ENCODE data around the gene FAM200A. TPM values are rescaled to one million over a fixed set of nuclear protein-coding genes. Genes with fewer than 3 reads are reported as not detected.

Gene FAM200A
- total and polyA plus RNA-seq, 10 donors, result 4.9 to 9.2 (median 5.7) TPM

DNA sequence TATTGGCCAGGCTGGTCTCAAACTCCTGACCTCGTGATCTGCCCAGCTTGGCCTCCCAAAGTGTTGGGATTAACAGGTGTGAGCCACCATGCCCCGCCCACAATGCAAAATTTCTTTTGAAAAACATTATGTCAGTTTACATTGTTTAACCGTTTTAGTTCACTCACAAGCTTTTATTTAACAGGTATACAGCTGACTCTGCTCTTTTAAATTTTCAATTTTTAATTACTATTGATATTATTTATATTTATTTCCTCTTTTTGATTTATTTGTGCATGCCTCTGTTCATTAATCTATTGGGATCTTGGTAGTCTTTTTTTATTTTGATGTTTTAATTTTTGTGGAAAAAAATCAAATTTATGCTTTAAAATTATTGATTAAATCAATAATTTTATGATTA lies 30.5 kb downstream of the FAM200A start:
- Histone ChIP-seq H3K27ac (no peak overlapping the region), H3K36me3 (peaks cover 0 to 99% (median 50%) of the 10 kb centered on the region in 6 donors), H3K27me3 (replicated peaks in 1 of 7) (no peaks in the 10 kb centered on the region), H3K4me3 (no peak overlapping the region), H3K4me1 (no peaks in the 10 kb centered on the region), H3K9me3 (no peaks in the 10 kb centered on the region)
- TF ChIP-seq POLR2AphosphoS5 (IDR thresholded peaks at IDR 0.05) (no peak), POLR2A (IDR thresholded peaks at IDR 0.05) (no peak)
- TF ChIP-seq, protein P1, sequence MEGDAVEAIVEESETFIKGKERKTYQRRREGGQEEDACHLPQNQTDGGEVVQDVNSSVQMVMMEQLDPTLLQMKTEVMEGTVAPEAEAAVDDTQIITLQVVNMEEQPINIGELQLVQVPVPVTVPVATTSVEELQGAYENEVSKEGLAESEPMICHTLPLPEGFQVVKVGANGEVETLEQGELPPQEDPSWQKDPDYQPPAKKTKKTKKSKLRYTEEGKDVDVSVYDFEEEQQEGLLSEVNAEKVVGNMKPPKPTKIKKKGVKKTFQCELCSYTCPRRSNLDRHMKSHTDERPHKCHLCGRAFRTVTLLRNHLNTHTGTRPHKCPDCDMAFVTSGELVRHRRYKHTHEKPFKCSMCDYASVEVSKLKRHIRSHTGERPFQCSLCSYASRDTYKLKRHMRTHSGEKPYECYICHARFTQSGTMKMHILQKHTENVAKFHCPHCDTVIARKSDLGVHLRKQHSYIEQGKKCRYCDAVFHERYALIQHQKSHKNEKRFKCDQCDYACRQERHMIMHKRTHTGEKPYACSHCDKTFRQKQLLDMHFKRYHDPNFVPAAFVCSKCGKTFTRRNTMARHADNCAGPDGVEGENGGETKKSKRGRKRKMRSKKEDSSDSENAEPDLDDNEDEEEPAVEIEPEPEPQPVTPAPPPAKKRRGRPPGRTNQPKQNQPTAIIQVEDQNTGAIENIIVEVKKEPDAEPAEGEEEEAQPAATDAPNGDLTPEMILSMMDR (IDR thresholded peaks at IDR 0.05 in 8 of 11, conservative IDR thresholded peaks at IDR 0.05 in 3 of 11), result no peak
- intact Hi-C loops (cut with DNase I; ENCODE audit: low total_unique reads), result no loop called here
- DNase-seq, result no peak
- WGBS, 5 donors, result 93 to 97% (median 96%) methylated on average over 3 of the region's 3 CpGs

GRCh38 chr7:99514050-99514449 lies 37.9 kb downstream of the FAM200A start:
- TF ChIP-seq POLR2A (IDR thresholded peaks at IDR 0.05), result no peak
- no peak for TF ChIP-seq POLR2AphosphoS5 (IDR thresholded peaks at IDR 0.05)
- TF ChIP-seq, protein P1 (IDR thresholded peaks at IDR 0.05 in 8 of 11, conservative IDR thresholded peaks at IDR 0.05 in 3 of 11), result no peak
- 86 to 100% (median 88%) methylated on average over 1 of the region's 1 CpG for WGBS, 5 donors
- Histone ChIP-seq H3K4me1 (peaks cover 0 to 14% (median 0%) of the 10 kb centered on the region in 6 donors), H3K4me3 (no peak overlapping the region), H3K27me3 (replicated peaks in 1 of 7) (no peaks in the 10 kb centered on the region), H3K36me3 (peaks cover 0 to 97% (median 49%) of the 10 kb centered on the region in 6 donors), H3K27ac (no peak overlapping the region), H3K9me3 (no peaks in the 10 kb centered on the region)
- intact Hi-C loops (cut with DNase I; ENCODE audit: low total_unique reads), result no loop called here
- no peak for DNase-seq

- H3K36me3 ChIP-seq, result peaks cover 0 to 14% (median 0%) of the 10 kb centered on the region in 6 donors
- H3K4me1 ChIP-seq, result peaks cover 27 to 67% (median 48%) of the 10 kb centered on the region in 6 donors
- H3K4me3 ChIP-seq, result peak overlapping the region; percentile 60 to 98 (median 84)
- TF ChIP-seq POLR2AphosphoS5 (IDR thresholded peaks at IDR 0.05), result no peak
- TF ChIP-seq, protein P1 (IDR thresholded peaks at IDR 0.05 in 8 of 11, conservative IDR thresholded peaks at IDR 0.05 in 3 of 11), result no peak
- TF ChIP-seq POLR2A (IDR thresholded peaks at IDR 0.05), result no peak
- no peak for DNase-seq
- H3K27me3 ChIP-seq (replicated peaks in 1 of 7), result no peaks in the 10 kb centered on the region
- peak overlapping the region; percentile 77 to 97 (median 96) for H3K27ac ChIP-seq
- 0 to 10% (median 4%) methylated on average over 7 to 11 of the region's 11 CpGs for WGBS, 5 donors
- intact Hi-C loops (cut with DNase I; ENCODE audit: low total_unique reads), result loop anchor here (5.0 kb wide), 1 partner anchor 47 kb away; the partner anchor contains the start of gene FAM200A
- H3K9me3 ChIP-seq, result no peaks in the 10 kb centered on the region
Observed at GRCh38 chr7:99505324-99505662, 46.6 kb downstream of the FAM200A start.

GRCh38 chr7:99504603-99505323 lies 47.2 kb downstream of the FAM200A start, which contains the start of gene ZKSCAN5:
TSS of gene ZKSCAN5 (plus strand) at chr7:99504662. CDS start at chr7:99506045, 1,383 bp downstream.
- TF ChIP-seq POLR2A (IDR thresholded peaks at IDR 0.05) (peak in 2 of 3 donors; percentile 10 to 37), POLR2AphosphoS5 (IDR thresholded peaks at IDR 0.05) (peak; percentile 82 to 94 (median 83))
- TF ChIP-seq, protein P1 (IDR thresholded peaks at IDR 0.05 in 8 of 11, conservative IDR thresholded peaks at IDR 0.05 in 3 of 11), result peak in 3 of 11 experiments; percentile 18 to 35 (median 29)
- intact Hi-C loops (cut with DNase I; ENCODE audit: low total_unique reads), result loop anchor here (5.0 kb wide), 1 partner anchor 48 kb away; the partner anchor contains the start of gene FAM200A
- peak within 1 kb of the TSS; percentile 77 to 97 (median 96) for H3K27ac ChIP-seq
- peaks cover 0 to 9% (median 0%) of the 10 kb centered on the region in 6 donors for H3K36me3 ChIP-seq
- WGBS, 5 donors, result 0% methylated on average over 23 to 53 of the region's 53 CpGs
- no peaks in the 10 kb centered on the region for H3K9me3 ChIP-seq
- no peaks in the 10 kb centered on the region for H3K27me3 ChIP-seq (replicated peaks in 1 of 7)
- DNase-seq, result peak; percentile 98
- peak within 1 kb of the TSS; percentile 60 to 98 (median 84) for H3K4me3 ChIP-seq
- peaks cover 27 to 67% (median 48%) of the 10 kb centered on the region in 6 donors for H3K4me1 ChIP-seq
